IPS-18a (cell line): Measurements from ENCODE around the gene NODAL.
A peak's percentile ranks its signal among the peaks of the same experiment; 100 is the strongest.

ENCODE experiments used
- H3K27ac ChIP-seq: one replicate; pipeline ENCODE4 v1.5.1; 2013; ENCODE audit warnings: low read length
- H3K27me3 ChIP-seq: one replicate; pipeline ENCODE4 v1.6.1; 2013; ENCODE audit warnings: mild to moderate bottlenecking, low read length; ENCODE audit not compliant: control insufficient read depth, insufficient read depth
- H3K36me3 ChIP-seq: one replicate; pipeline ENCODE4 v1.6.1; 2013; ENCODE audit warnings: low read depth, low read length; ENCODE audit not compliant: control insufficient read depth
- H3K4me1 ChIP-seq: one replicate; pipeline ENCODE4 v1.6.1; 2013; ENCODE audit warnings: low read depth, low read length; ENCODE audit not compliant: control insufficient read depth
- H3K4me3 ChIP-seq: one replicate; pipeline ENCODE4 v1.5.1; 2013; ENCODE audit warnings: low read length
- H3K9ac ChIP-seq: one replicate; pipeline ENCODE4 v1.6.1; 2013; ENCODE audit warnings: mild to moderate bottlenecking, low read length, moderate library complexity
- H3K9me3 ChIP-seq: one replicate; pipeline ENCODE4 v1.6.1; 2013; ENCODE audit warnings: low read depth, low read length; ENCODE audit not compliant: control insufficient read depth

Gene NODAL

DNA sequence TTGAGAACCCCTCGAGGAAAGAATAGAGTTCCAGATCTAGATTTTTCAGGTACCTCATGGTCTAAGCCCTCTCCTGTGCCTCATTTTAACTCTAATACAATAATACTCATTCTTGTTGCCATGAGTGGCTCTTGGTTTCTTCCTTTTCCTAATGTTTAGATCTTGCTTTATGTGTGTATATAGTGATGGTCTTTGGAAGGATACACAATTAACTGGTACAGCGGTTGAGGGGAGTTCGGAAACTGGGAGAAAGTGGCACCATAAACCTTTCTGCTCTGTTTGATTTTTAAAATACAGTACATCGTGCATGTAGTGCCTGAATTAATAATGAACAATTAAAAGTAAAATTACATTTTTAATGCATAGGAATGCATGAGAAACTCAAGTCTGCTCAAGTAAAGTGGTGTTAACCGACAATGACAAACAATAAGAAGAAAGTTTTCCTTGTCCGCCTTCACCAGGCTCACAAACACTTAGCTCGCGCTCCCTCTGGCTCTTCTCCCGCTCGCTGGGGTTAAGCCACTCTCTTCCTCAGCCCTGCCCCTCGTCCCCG is 37.9 kb downstream of the NODAL start:
- H3K4me3 ChIP-seq, result peak overlapping the region; percentile 91
- H3K9ac ChIP-seq, result peak overlapping the region; percentile 47
- H3K36me3 ChIP-seq, result peaks cover 2% of the 10 kb centered on the region
- no peaks in the 10 kb centered on the region for H3K9me3 ChIP-seq
- peaks cover 14% of the 10 kb centered on the region for H3K4me1 ChIP-seq
- H3K27ac ChIP-seq, result no peak overlapping the region
- no peaks in the 10 kb centered on the region for H3K27me3 ChIP-seq

- Histone ChIP-seq H3K27ac (no peak overlapping the region), H3K4me3 (no peak overlapping the region), H3K9me3 (no peaks in the 10 kb centered on the region), H3K9ac (no peak overlapping the region), H3K36me3 (no peaks in the 10 kb centered on the region), H3K27me3 (no peaks in the 10 kb centered on the region), H3K4me1 (peaks cover 4% of the 10 kb centered on the region)
These were observed 42.3 kb downstream of the NODAL start for GRCh38 chr10:70399177-70399576.

- H3K27ac ChIP-seq, result no peak overlapping the region
- H3K4me1 ChIP-seq, result no peaks in the 10 kb centered on the region
- no peaks in the 10 kb centered on the region for H3K36me3 ChIP-seq
- H3K9ac ChIP-seq, result no peak overlapping the region
- H3K27me3 ChIP-seq, result no peaks in the 10 kb centered on the region
- H3K9me3 ChIP-seq, result no peaks in the 10 kb centered on the region
- H3K4me3 ChIP-seq, result no peak overlapping the region
These were observed 45.3 kb downstream of the NODAL start for GRCh38 chr10:70396140-70396539.

DNA sequence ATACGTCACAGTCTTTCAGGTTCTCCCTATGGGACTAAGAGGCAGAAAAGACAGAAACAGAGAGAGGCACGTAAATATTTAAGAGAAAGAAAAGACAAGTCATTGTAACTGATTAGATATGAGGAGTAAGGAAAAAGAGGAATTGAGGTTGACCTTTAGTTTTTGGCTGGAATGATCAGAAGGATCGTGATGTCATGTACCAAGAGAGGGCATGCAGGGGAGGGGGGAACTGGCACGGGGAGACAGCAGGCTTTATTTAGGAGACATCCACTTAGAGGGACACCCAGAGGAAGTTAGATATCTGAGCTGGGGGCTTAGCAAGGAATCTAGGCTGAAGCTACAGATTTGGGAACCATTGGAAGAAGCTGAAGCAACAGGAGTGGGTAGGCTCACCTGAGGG is 49.8 kb downstream of the NODAL start:
- Histone ChIP-seq H3K9ac (no peak overlapping the region), H3K27ac (no peak overlapping the region), H3K27me3 (no peaks in the 10 kb centered on the region), H3K36me3 (no peaks in the 10 kb centered on the region), H3K9me3 (no peaks in the 10 kb centered on the region), H3K4me1 (peaks cover 4% of the 10 kb centered on the region), H3K4me3 (no peak overlapping the region)
